GM18873 (cell line): ENCODE data around the gene TMEM232.
"Not testable (repeated sequence)": the region's sequence is repeated elsewhere in the genome, so short reads cannot be mapped to it uniquely, and the experiment has no call there.

Source experiments
- ATAC-seq: cut with Tn5 transposase; IDR thresholded peaks from one replicate; pipeline ENCODE4 v1.9.1; 2021; ENCODE audit warnings: mild to moderate bottlenecking, moderate library complexity, moderate number of reproducible peaks; ENCODE audit not compliant: unreplicated experiment, low FRiP score

TMEM232 gene

GRCh38 chr5:110716247-110717245, 9.9 kb downstream of the TMEM232 start:
- peak; percentile 99 for ATAC-seq

GRCh38 chr5:110707260-110707844, 19.1 kb downstream of the TMEM232 start:
- no peak for ATAC-seq

GRCh38 chr5:110705349-110705748, 21.1 kb downstream of the TMEM232 start:
- ATAC-seq, result no peak

GRCh38 chr5:110703481-110703880, 23.0 kb downstream of the TMEM232 start:
- ATAC-seq, result no peak

- ATAC-seq, result no peak
These were observed 23.8 kb downstream of the TMEM232 start for GRCh38 chr5:110702704-110703103.

GRCh38 chr5:110702300-110702699, 24.2 kb downstream of the TMEM232 start:
- no peak for ATAC-seq

- ATAC-seq, result not testable (repeated sequence)
These were observed 33.8 kb downstream of the TMEM232 start for GRCh38 chr5:110692669-110693068.

- ATAC-seq, result not testable (repeated sequence)
These were observed 35.9 kb downstream of the TMEM232 start for GRCh38 chr5:110690587-110690986.

- no peak for ATAC-seq
These were observed 39.0 kb downstream of the TMEM232 start for GRCh38 chr5:110687485-110687884.

GRCh38 chr5:110686270-110686669, 40.2 kb downstream of the TMEM232 start:
- ATAC-seq, result no peak

- ATAC-seq, result no peak
These were observed 44.5 kb downstream of the TMEM232 start for GRCh38 chr5:110681953-110682352.

- ATAC-seq, result no peak
These were observed 45.4 kb downstream of the TMEM232 start for GRCh38 chr5:110681109-110681508.

- ATAC-seq, result not testable (repeated sequence)
These were observed 49.9 kb downstream of the TMEM232 start for GRCh38 chr5:110676554-110676953.

- ATAC-seq, result no peak
These were observed 61.2 kb downstream of the TMEM232 start for GRCh38 chr5:110665184-110665726.

- ATAC-seq, result peak; percentile 59
These were observed 62.9 kb downstream of the TMEM232 start for GRCh38 chr5:110663525-110663924.

GRCh38 chr5:110658006-110658405, 68.5 kb downstream of the TMEM232 start:
- no peak for ATAC-seq

GRCh38 chr5:110653231-110653970, 73.1 kb downstream of the TMEM232 start:
- no peak for ATAC-seq

- no peak for ATAC-seq
These were observed 75.0 kb downstream of the TMEM232 start for GRCh38 chr5:110651507-110651906.

GRCh38 chr5:110644357-110644756, 82.1 kb downstream of the TMEM232 start:
- no peak for ATAC-seq
